Epithelial cell of umbilical artery (primary cell): Measurements from ENCODE around the gene DOK6. TPM values are rescaled to one million over a fixed set of nuclear protein-coding genes. Genes with fewer than 3 reads are reported as not detected.

Experiments used
- total RNA-seq: library from RNA; depleted of rRNA; stranded (reverse); fragments of >200 nt; gene quantifications from 2 replicates; pipeline ENCODE4 v1.2.3, GENCODE V29; 2014

The DOK6 gene
- under 0.01 TPM in 1 of 2 replicates, not detected in the other for total RNA-seq

DNA sequence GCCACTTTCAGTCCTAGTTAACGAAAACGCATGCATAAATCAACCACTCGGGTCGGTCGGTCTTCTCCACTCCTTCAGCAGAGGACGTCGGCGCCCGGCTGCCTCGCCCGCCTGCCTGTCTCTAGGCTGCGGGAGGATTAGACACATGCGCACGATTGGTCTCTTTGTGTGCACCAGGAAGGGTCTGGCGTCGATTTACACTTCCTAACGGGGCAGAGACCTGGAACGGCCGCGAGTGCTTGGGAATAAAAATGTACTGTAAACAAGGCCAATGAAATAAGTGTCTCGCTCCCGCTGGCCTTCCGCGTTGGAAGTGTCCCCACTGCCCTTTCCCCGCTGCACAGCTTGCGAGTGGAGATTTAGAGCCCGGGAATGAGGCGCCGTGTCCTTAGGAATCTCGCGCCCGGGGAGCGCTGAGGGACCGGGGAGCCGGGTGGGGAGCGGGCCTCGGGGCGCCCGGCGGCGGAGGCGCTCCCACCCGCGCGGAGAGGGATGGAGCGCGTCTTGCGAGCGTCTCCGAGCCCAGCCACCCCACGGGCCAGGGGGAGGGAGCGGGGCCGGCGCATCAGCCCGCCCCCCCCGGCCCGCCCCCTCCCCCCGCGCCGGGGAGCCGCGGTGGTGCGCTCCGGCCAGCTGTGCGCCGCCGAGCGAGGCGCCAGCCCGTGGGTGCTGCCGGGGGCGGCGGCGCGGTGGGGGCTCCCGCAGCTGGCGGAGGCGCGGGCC lies at the start of gene DOK6:
TSS of gene DOK6 (plus strand) at position 636 of the 723 bp plus-strand sequence.

